Activated T-cell treated with anti-CD3 and anti-CD28 coated beads for 48 hours (primary cell): ENCODE results near the gene PCDHGA1.
"Not testable (repeated sequence)": the region's sequence is repeated elsewhere in the genome, so short reads cannot be mapped to it uniquely, and the experiment has no call there.

Experiments
- DNase-seq: peaks from one replicate; pipeline ENCODE4 v3.0.0-alpha.2; 2020; ENCODE audit warnings: low read depth

The PCDHGA1 gene

DNA sequence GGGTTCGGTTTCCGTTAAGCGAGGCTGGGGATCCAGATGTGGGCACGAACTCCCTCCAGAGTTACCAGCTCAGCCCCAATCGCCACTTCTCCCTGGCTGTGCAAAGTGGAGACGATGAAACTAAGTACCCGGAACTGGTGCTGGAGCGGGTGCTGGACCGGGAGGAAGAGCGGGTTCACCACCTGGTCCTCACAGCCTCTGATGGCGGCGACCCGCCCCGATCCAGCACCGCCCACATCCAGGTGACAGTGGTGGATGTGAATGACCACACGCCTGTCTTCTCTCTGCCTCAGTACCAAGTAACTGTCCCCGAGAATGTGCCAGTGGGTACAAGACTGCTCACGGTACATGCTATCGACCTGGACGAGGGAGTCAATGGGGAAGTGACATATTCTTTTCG, 53.0 kb downstream of the PCDHGA1 start:
- no peak for DNase-seq

DNA sequence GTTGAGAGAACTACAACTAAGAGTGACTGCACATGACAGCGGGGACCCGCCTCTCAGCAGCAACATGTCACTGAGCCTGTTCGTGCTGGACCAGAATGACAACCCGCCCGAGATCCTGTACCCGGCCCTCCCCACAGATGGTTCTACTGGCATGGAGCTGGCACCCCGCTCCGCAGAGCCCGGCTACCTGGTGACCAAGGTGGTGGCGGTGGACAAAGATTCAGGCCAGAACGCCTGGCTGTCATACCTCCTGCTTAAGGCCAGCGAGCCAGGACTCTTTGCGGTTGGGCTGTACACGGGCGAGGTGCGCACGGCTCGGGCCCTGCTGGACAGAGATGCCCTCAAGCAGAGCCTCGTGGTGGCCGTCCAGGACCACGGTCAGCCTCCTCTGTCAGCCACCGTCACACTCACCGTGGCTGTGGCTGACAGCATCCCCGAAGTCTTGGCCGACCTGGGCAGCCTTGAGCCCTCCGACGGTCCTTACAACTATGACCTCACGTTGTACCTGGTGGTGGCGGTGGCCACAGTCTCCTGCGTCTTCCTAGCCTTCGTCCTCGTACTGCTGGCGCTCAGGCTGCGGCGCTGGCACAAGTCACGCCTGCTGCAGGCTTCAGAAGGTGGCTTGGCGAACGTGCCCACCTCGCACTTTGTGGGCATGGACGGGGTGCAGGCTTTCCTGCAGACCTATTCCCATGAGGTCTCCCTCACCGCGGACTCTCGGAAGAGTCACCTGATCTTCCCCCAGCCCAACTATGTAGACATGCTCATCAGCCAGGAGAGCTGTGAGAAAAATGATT, 54.4 kb downstream of the PCDHGA1 start:
- DNase-seq: no peak

- DNase-seq: peak; percentile 31
Measured at GRCh38 chr5:141387557-141388311, 57.4 kb downstream of the PCDHGA1 start, which contains the start of gene PCDHGB4. Gene PCDHGB4 (plus strand): TSS chr5:141387698. CDS start chr5:141387885, 187 bp downstream.

DNA sequence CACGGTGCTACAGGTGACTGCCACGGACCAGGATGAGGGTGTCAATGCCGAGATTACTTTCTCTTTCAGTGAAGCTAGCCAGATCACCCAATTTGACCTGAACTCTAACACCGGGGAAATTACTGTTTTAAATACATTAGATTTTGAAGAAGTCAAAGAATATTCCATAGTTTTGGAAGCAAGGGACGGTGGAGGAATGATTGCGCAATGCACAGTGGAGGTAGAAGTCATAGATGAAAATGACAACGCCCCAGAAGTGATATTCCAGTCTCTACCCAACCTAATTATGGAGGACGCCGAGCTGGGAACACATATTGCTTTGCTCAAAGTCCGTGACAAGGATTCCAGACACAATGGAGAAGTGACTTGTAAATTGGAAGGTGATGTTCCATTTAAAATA, 58.3 kb downstream of the PCDHGA1 start:
- no peak for DNase-seq

- DNase-seq: no peak
Measured at GRCh38 chr5:141389153-141390042, 59.1 kb downstream of the PCDHGA1 start.

GRCh38 chr5:141392429-141393198, 62.3 kb downstream of the PCDHGA1 start, which contains the start of gene PCDHGA8:
Gene PCDHGA8 (plus strand): TSS chr5:141392633. CDS start chr5:141392814, 181 bp downstream.
- DNase-seq: no peak

- no peak for DNase-seq
Measured at GRCh38 chr5:141393267-141393666, 63.0 kb downstream of the PCDHGA1 start.

GRCh38 chr5:141394401-141395187, 64.3 kb downstream of the PCDHGA1 start:
- DNase-seq: not testable (repeated sequence)

GRCh38 chr5:141397756-141398551, 67.6 kb downstream of the PCDHGA1 start, which contains the start of gene PCDHGB5:
Gene PCDHGB5 (plus strand): TSS chr5:141397947. CDS start chr5:141398128, 181 bp downstream.
- DNase-seq: peak; percentile 40

GRCh38 chr5:141398608-141399007, 68.3 kb downstream of the PCDHGA1 start:
- DNase-seq: no peak

- DNase-seq: no peak
Measured at GRCh38 chr5:141399555-141400258, 69.4 kb downstream of the PCDHGA1 start.

DNA sequence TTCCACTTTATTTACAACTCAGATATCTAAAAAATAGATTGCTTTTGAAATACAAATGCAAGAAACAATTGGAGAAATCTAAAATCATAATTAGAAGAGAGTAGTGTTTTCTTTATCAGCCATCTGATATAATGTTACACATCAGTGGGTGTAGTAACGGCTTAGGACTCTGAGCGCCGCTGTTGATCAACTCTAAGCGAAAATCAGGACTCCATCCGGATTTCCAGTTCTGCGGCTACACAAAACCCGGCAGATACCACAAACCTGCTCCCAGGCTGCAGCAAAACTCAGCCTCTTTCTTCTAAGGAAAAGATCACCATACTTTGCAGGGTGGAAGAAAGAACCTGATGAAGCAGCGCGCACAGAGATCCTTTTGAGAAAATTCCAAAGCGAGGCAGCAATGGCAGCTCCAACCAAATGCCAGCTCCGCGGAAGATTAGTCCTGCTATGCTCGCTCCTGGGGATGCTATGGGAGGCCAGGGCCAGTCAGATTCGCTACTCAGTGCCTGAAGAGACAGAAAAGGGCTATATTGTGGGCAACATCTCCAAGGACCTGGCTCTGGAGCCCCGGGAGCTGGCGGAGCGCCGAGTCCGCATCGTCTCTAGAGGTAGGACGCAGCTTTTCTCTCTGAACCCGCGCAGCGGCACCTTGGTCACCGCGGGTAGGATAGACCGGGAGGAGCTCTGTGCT, 72.4 kb downstream of the PCDHGA1 start, which contains the start of gene PCDHGA9:
TSS of gene PCDHGA9 (plus strand) at position 226 of the 691 bp plus-strand sequence. CDS start at position 401, 175 bp downstream.
- DNase-seq: no peak

- no peak for DNase-seq
Measured at GRCh38 chr5:141403387-141403786, 73.1 kb downstream of the PCDHGA1 start.

- DNase-seq: peak; percentile 38
Measured at GRCh38 chr5:141407790-141408505, 77.6 kb downstream of the PCDHGA1 start, which contains the start of gene PCDHGB6. Gene PCDHGB6 (plus strand): TSS chr5:141408021. CDS start chr5:141408203, 182 bp downstream.

GRCh38 chr5:141409598-141410306, 79.4 kb downstream of the PCDHGA1 start:
- DNase-seq: no peak

DNA sequence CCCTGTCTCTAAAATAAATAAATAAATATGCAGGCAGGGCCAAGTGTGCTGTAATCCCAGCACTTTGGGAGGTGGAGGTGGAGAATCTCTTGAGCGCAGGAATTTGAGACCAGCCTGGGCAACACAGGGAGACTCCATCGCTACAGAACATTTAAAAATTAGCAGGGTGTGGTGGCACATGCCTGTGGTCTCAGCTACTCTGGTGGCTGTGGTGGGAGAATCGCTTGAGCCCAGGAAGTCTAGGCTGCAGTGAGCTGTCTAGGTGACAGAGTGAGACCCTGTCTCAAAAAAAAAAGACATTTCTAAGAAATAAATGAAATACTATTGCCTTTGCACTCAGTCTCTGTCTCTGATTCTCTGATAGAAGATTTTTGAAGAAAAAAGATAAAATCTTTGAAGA, 81.3 kb downstream of the PCDHGA1 start:
- DNase-seq: no peak
